Measurements from ENCODE around the gene OR2T2. TPM values are rescaled to one million over a fixed set of nuclear protein-coding genes. Genes with fewer than 3 reads are reported as not detected.
"Not testable (repeated sequence)": the region's sequence is repeated elsewhere in the genome, so short reads cannot be mapped to it uniquely, and the experiment has no call there.

Gene OR2T2
- total and polyA plus RNA-seq, 7 experiments from 2014 or later, result 0.44 TPM; not detected in 6

GRCh38 chr1:248421384-248421783 lies 24.1 kb upstream of the OR2T2 start:
- H3K36me3 ChIP-seq (ENCODE audit: control insufficient read depth in 2 of 3, insufficient read depth in 3 of 3, low read length in 3 of 3), result no peaks in the 10 kb centered on the region
- peaks cover 0 to 7% (median 0%) of the 10 kb centered on the region in 3 experiments for H3K9me3 ChIP-seq (ENCODE audit: control insufficient read depth in 2 of 3, low read length in 3 of 3)
- CTCF ChIA-PET, result no interaction called here
- H3K4me1 Mint-ChIP-seq, result peaks cover 10 to 38% (median 31%) of the 10 kb centered on the region in 7 donors
- ATAC-seq (no peak), DNase-seq (no peak)
- intact Hi-C loops (cut with micrococcal nuclease), result no loop called here
- no peaks in the 10 kb centered on the region for H3K27me3 ChIP-seq (ENCODE audit: control insufficient read depth in 2 of 2, insufficient read depth in 2 of 2, low read length in 2 of 2)
- H3K27ac Mint-ChIP-seq, result no peak overlapping the region
- H3K27ac ChIP-seq (ENCODE audit: low read depth, low read length), result no peak overlapping the region
- H3K27me3 Mint-ChIP-seq, result no peaks in the 10 kb centered on the region
- POLR2A ChIA-PET, result no interaction called here
- peaks cover 3 to 42% (median 17%) of the 10 kb centered on the region in 11 donors for H3K9me3 Mint-ChIP-seq
- H3K36me3 Mint-ChIP-seq, result peaks cover 2 to 16% (median 7%) of the 10 kb centered on the region in 5 donors
- H3K4me3 ChIP-seq (ENCODE audit: low read length), result no peak overlapping the region
- H3K4me1 ChIP-seq (ENCODE audit: control insufficient read depth in 2 of 2, insufficient read depth in 2 of 2, low read length in 2 of 2), result peaks cover 0 to 23% of the 10 kb centered on the region in 2 donors
- no peak overlapping the region for H3K4me3 Mint-ChIP-seq

GRCh38 chr1:248427526-248428191 lies 17.8 kb upstream of the OR2T2 start:
- CTCF ChIA-PET; H3K4me3 ChIP-seq (ENCODE audit: low read length); H3K27ac ChIP-seq (ENCODE audit: low read depth, low read length); H3K36me3 ChIP-seq (ENCODE audit: control insufficient read depth in 2 of 3, insufficient read depth in 3 of 3, low read length in 3 of 3); H3K27me3 Mint-ChIP-seq; H3K9me3 ChIP-seq (ENCODE audit: control insufficient read depth in 2 of 3, low read length in 3 of 3); H3K36me3 Mint-ChIP-seq; H3K27ac Mint-ChIP-seq; H3K4me3 Mint-ChIP-seq; DNase-seq; H3K27me3 ChIP-seq (ENCODE audit: control insufficient read depth in 2 of 2, insufficient read depth in 2 of 2, low read length in 2 of 2); intact Hi-C loops (cut with micrococcal nuclease); H3K4me1 ChIP-seq (ENCODE audit: control insufficient read depth in 2 of 2, insufficient read depth in 2 of 2, low read length in 2 of 2); POLR2A ChIA-PET; ATAC-seq; H3K4me1 Mint-ChIP-seq: not testable (repeated sequence)
- peaks cover 2 to 11% (median 6%) of the 10 kb centered on the region in 11 donors for H3K9me3 Mint-ChIP-seq

GRCh38 chr1:248428192-248428533 lies 17.3 kb upstream of the OR2T2 start:
- H3K36me3 Mint-ChIP-seq; H3K27ac ChIP-seq (ENCODE audit: low read depth, low read length): not testable (repeated sequence)

GRCh38 chr1:248431683-248432082 lies 13.8 kb upstream of the OR2T2 start:
- H3K27me3 Mint-ChIP-seq; H3K4me1 ChIP-seq (ENCODE audit: control insufficient read depth in 2 of 2, insufficient read depth in 2 of 2, low read length in 2 of 2); H3K4me3 Mint-ChIP-seq; POLR2A ChIA-PET; H3K9me3 ChIP-seq (ENCODE audit: control insufficient read depth in 2 of 3, low read length in 3 of 3); H3K27ac ChIP-seq (ENCODE audit: low read depth, low read length); H3K4me1 Mint-ChIP-seq; H3K27ac Mint-ChIP-seq; CTCF ChIA-PET; H3K36me3 Mint-ChIP-seq; ATAC-seq; intact Hi-C loops (cut with micrococcal nuclease); H3K9me3 Mint-ChIP-seq; H3K4me3 ChIP-seq (ENCODE audit: low read length); H3K36me3 ChIP-seq (ENCODE audit: control insufficient read depth in 2 of 3, insufficient read depth in 3 of 3, low read length in 3 of 3); H3K27me3 ChIP-seq (ENCODE audit: control insufficient read depth in 2 of 2, insufficient read depth in 2 of 2, low read length in 2 of 2); DNase-seq: not testable (repeated sequence)

More at GRCh38 chr1:248428192-248428533, 17.3 kb upstream of the OR2T2 start:
- intact Hi-C loops (cut with micrococcal nuclease); H3K9me3 ChIP-seq (ENCODE audit: control insufficient read depth in 2 of 3, low read length in 3 of 3); DNase-seq; POLR2A ChIA-PET; CTCF ChIA-PET; H3K27me3 ChIP-seq (ENCODE audit: control insufficient read depth in 2 of 2, insufficient read depth in 2 of 2, low read length in 2 of 2); H3K4me1 ChIP-seq (ENCODE audit: control insufficient read depth in 2 of 2, insufficient read depth in 2 of 2, low read length in 2 of 2); H3K9me3 Mint-ChIP-seq; H3K36me3 ChIP-seq (ENCODE audit: control insufficient read depth in 2 of 3, insufficient read depth in 3 of 3, low read length in 3 of 3); H3K4me3 ChIP-seq (ENCODE audit: low read length); H3K27me3 Mint-ChIP-seq; ATAC-seq; H3K4me1 Mint-ChIP-seq; H3K4me3 Mint-ChIP-seq: not testable (repeated sequence)
- H3K27ac Mint-ChIP-seq, result peak overlapping the region in 1 of 9 donors; percentile 57

GRCh38 chr1:248432201-248432600 lies 13.2 kb upstream of the OR2T2 start:
- H3K27ac ChIP-seq (ENCODE audit: low read depth, low read length); CTCF ChIA-PET: not testable (repeated sequence)

GRCh38 chr1:248433811-248434415 lies 11.5 kb upstream of the OR2T2 start:
- H3K27ac ChIP-seq (ENCODE audit: low read depth, low read length); H3K36me3 Mint-ChIP-seq; intact Hi-C loops (cut with micrococcal nuclease); H3K27ac Mint-ChIP-seq; H3K4me3 ChIP-seq (ENCODE audit: low read length); H3K27me3 Mint-ChIP-seq; H3K27me3 ChIP-seq (ENCODE audit: control insufficient read depth in 2 of 2, insufficient read depth in 2 of 2, low read length in 2 of 2); DNase-seq; H3K4me1 ChIP-seq (ENCODE audit: control insufficient read depth in 2 of 2, insufficient read depth in 2 of 2, low read length in 2 of 2); H3K36me3 ChIP-seq (ENCODE audit: control insufficient read depth in 2 of 3, insufficient read depth in 3 of 3, low read length in 3 of 3); H3K9me3 ChIP-seq (ENCODE audit: control insufficient read depth in 2 of 3, low read length in 3 of 3); POLR2A ChIA-PET; H3K4me1 Mint-ChIP-seq; CTCF ChIA-PET; H3K9me3 Mint-ChIP-seq; ATAC-seq; H3K4me3 Mint-ChIP-seq: not testable (repeated sequence)

More at GRCh38 chr1:248432201-248432600, 13.2 kb upstream of the OR2T2 start:
- DNase-seq; H3K27me3 ChIP-seq (ENCODE audit: control insufficient read depth in 2 of 2, insufficient read depth in 2 of 2, low read length in 2 of 2); H3K27me3 Mint-ChIP-seq; ATAC-seq; H3K9me3 ChIP-seq (ENCODE audit: control insufficient read depth in 2 of 3, low read length in 3 of 3); H3K9me3 Mint-ChIP-seq; H3K27ac Mint-ChIP-seq; H3K36me3 Mint-ChIP-seq; H3K36me3 ChIP-seq (ENCODE audit: control insufficient read depth in 2 of 3, insufficient read depth in 3 of 3, low read length in 3 of 3); H3K4me3 Mint-ChIP-seq; POLR2A ChIA-PET; intact Hi-C loops (cut with micrococcal nuclease); H3K4me1 ChIP-seq (ENCODE audit: control insufficient read depth in 2 of 2, insufficient read depth in 2 of 2, low read length in 2 of 2); H3K4me3 ChIP-seq (ENCODE audit: low read length); H3K4me1 Mint-ChIP-seq: not testable (repeated sequence)

GRCh38 chr1:248434913-248435312 lies 10.5 kb upstream of the OR2T2 start:
- H3K4me3 ChIP-seq (ENCODE audit: low read length); H3K4me1 Mint-ChIP-seq; DNase-seq; H3K36me3 Mint-ChIP-seq; CTCF ChIA-PET; H3K27me3 Mint-ChIP-seq; POLR2A ChIA-PET; intact Hi-C loops (cut with micrococcal nuclease); H3K27ac Mint-ChIP-seq; H3K4me1 ChIP-seq (ENCODE audit: control insufficient read depth in 2 of 2, insufficient read depth in 2 of 2, low read length in 2 of 2); H3K9me3 Mint-ChIP-seq; H3K4me3 Mint-ChIP-seq; H3K27ac ChIP-seq (ENCODE audit: low read depth, low read length); H3K27me3 ChIP-seq (ENCODE audit: control insufficient read depth in 2 of 2, insufficient read depth in 2 of 2, low read length in 2 of 2); ATAC-seq; H3K9me3 ChIP-seq (ENCODE audit: control insufficient read depth in 2 of 3, low read length in 3 of 3); H3K36me3 ChIP-seq (ENCODE audit: control insufficient read depth in 2 of 3, insufficient read depth in 3 of 3, low read length in 3 of 3): not testable (repeated sequence)
